Choroid plexus epithelial cell (primary cell): ENCODE data around the gene S100A13.

Experiments
- DNase-seq: peaks from one replicate; pipeline ENCODE4 v3.0.0-alpha.2; 2010; ENCODE audit warnings: low read depth
- H3K4me3 ChIP-seq: 2 replicates; pipeline ENCODE4 v1.5.1; 2011; ENCODE audit warnings: low read depth, mild to moderate bottlenecking, control low read depth, low read length, moderate library complexity
- TF ChIP-seq, protein P1 (sequence below): conservative IDR thresholded peaks from 2 replicates; pipeline ENCODE4 v1.5.1; 2011; ENCODE audit warnings: low read depth, mild to moderate bottlenecking, control low read depth, inconsistent platforms, low read length, moderate library complexity

The S100A13 gene

GRCh38 chr1:153639280-153639679 is 12.0 kb upstream of the S100A13 start:
- H3K4me3 ChIP-seq = no peak overlapping the region
- TF ChIP-seq, protein P1, sequence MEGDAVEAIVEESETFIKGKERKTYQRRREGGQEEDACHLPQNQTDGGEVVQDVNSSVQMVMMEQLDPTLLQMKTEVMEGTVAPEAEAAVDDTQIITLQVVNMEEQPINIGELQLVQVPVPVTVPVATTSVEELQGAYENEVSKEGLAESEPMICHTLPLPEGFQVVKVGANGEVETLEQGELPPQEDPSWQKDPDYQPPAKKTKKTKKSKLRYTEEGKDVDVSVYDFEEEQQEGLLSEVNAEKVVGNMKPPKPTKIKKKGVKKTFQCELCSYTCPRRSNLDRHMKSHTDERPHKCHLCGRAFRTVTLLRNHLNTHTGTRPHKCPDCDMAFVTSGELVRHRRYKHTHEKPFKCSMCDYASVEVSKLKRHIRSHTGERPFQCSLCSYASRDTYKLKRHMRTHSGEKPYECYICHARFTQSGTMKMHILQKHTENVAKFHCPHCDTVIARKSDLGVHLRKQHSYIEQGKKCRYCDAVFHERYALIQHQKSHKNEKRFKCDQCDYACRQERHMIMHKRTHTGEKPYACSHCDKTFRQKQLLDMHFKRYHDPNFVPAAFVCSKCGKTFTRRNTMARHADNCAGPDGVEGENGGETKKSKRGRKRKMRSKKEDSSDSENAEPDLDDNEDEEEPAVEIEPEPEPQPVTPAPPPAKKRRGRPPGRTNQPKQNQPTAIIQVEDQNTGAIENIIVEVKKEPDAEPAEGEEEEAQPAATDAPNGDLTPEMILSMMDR = no peak
- DNase-seq = no peak

GRCh38 chr1:153638261-153638660 is 11.0 kb upstream of the S100A13 start:
- no peak for DNase-seq
- TF ChIP-seq, protein P1 = no peak
- H3K4me3 ChIP-seq = no peak overlapping the region

DNA sequence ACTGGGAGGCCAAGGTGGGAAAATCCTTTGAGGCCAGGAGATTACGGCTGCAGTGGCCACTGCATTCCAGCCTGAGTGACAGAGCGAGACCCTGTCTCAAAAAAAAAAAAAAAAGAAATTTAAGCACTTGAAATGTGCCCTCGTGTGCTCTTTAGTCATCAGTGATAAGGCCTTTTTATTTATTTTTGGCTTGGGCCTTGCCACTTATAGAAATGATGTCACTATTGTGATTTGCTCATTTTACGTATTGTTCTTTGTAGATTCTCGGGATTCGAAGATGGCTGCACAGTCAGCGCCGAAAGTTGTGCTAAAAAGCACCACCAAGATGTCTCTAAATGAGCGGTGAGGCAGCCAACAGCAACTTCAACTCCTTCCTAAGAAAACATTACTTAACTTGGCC is 9.0 kb upstream of the S100A13 start:
- DNase-seq = no peak
- TF ChIP-seq, protein P1 = no peak
- no peak overlapping the region for H3K4me3 ChIP-seq

GRCh38 chr1:153635872-153636271 is 8.6 kb upstream of the S100A13 start:
- DNase-seq = no peak
- TF ChIP-seq, protein P1 = no peak
- peak overlapping the region; percentile 16 for H3K4me3 ChIP-seq

- H3K4me3 ChIP-seq = peak within 1 kb of the TSS; percentile 100
- TF ChIP-seq, protein P1 = no peak
- peak; percentile 99 for DNase-seq
Measured at GRCh38 chr1:153633754-153634665, 6.7 kb upstream of the S100A13 start, which contains the start of gene CHTOP. TSS of gene CHTOP (plus strand) at chr1:153634066. CDS start at chr1:153636589, 2,523 bp downstream.

- TF ChIP-seq, protein P1 = no peak
- DNase-seq = no peak
- H3K4me3 ChIP-seq = peak overlapping the region; percentile 42
Measured at GRCh38 chr1:153633161-153633753, 6.0 kb upstream of the S100A13 start.
